GM12878 (cell line): ENCODE results near the gene FAM187B. TPM values are rescaled to one million over a fixed set of nuclear protein-coding genes. Genes with fewer than 3 reads are reported as not detected.

ENCODE experiments used
- ASH2L ChIP-seq: fragments of 300-600, 200-600 bp; sonication (generic); IDR thresholded peaks from 2 replicates; pipeline ENCODE4 v1.6.1; 2017; ENCODE audit warnings: low read depth, mild to moderate bottlenecking, borderline replicate concordance
- BACH1 ChIP-seq: fragments of 450-650 bp; IDR thresholded peaks from 2 replicates; pipeline ENCODE4 v1.6.1; 2017; ENCODE audit warnings: mild to moderate bottlenecking, borderline replicate concordance
- EED ChIP-seq: sonication (generic); IDR thresholded peaks from 2 replicates; pipeline ENCODE4 v1.6.1; 2016; ENCODE audit warnings: antibody characterized with exemption, low read depth
- HDAC2 ChIP-seq: fragments of 200-600 bp; sonication (generic); IDR thresholded peaks from 2 replicates; pipeline ENCODE4 v1.6.1; 2017
- JUND ChIP-seq: IDR thresholded peaks from 2 replicates; pipeline ENCODE4 v1.6.1; 2012; ENCODE audit warnings: low read depth, mild to moderate bottlenecking, low read length, improper control_type of control experiment, moderate library complexity
- MYB ChIP-seq: fragments of 150-350 bp; IDR thresholded peaks from 2 replicates; pipeline ENCODE4 v1.6.1; 2014; ENCODE audit warnings: mild to moderate bottlenecking, low read depth, low read length, borderline replicate concordance
- POU2F2 ChIP-seq: IDR thresholded peaks from 3 replicates; pipeline ENCODE4 v1.6.1; 2011; ENCODE audit warnings: low read depth, mild to moderate bottlenecking, low read length, borderline replicate concordance
- RAD51 ChIP-seq: fragments of 450-650 bp; IDR thresholded peaks from 2 replicates; pipeline ENCODE4 v1.6.1; 2016; ENCODE audit warnings: moderate library complexity, mild to moderate bottlenecking, inconsistent platforms
- SUZ12 ChIP-seq: fragments of 200-600 bp; sonication (generic); IDR thresholded peaks from one replicate; pipeline ENCODE4 v1.6.1; 2018; ENCODE audit warnings: antibody characterized with exemption, mild to moderate bottlenecking; ENCODE audit not compliant: unreplicated experiment
- ZBED1 ChIP-seq: IDR thresholded peaks from 2 replicates; pipeline ENCODE4 v1.6.1; 2016; ENCODE audit warnings: borderline replicate concordance
- ZNF207 ChIP-seq: fragments of 450-650 bp; IDR thresholded peaks from 2 replicates; pipeline ENCODE4 v1.6.1; 2014; ENCODE audit warnings: antibody characterized with exemption, mild to moderate bottlenecking, borderline replicate concordance
- polyA plus RNA-seq, 11 experiments: library from polyadenylated mRNA; depleted of rRNA in 4 of 11; unstranded in 6 of 11; stranded (reverse) in 5 of 11; fragments of >200 nt; fragmentation: Nextera tagmentation in 4 of 11; fragmentation: Illumina TruSeq in 1 of 11; extraction: Ambion mirVana in 4 of 11; extraction: Trizol in 1 of 11; gene quantifications; 1 replicate in 1 of 11; 2 replicates in 10 of 11; pipeline versions ENCODE4 v1.2.1 to v1.2.3, GENCODE V29; 2011 to 2016; ENCODE audit warnings: inconsistent platforms in 2 of 11, missing spikeins in 2 of 11, low read depth in 1 of 11
- total RNA-seq, 4 experiments: library from RNA; depleted of rRNA in 3 of 4; stranded (reverse); fragments of >200 nt in 3 of 4; fragmentation: Illumina TruSeq in 1 of 4; extraction: Trizol in 1 of 4; gene quantifications; 2 replicates each; pipeline versions ENCODE4 v1.2.1 to v1.2.3, GENCODE V29; 2013 to 2021
- TF ChIP-seq, protein P1 (sequence below): fragments of 450-650 bp; IDR thresholded peaks from 2 replicates; pipeline ENCODE4 v1.6.1; 2017; ENCODE audit warnings: mild to moderate bottlenecking, moderate library complexity
- TF ChIP-seq, protein P2 (sequence below): fragments of 450-650 bp; IDR thresholded peaks from 2 replicates; pipeline ENCODE4 v1.6.1; 2016; ENCODE audit warnings: mild to moderate bottlenecking, moderate library complexity, borderline replicate concordance
- TF ChIP-seq, protein P3 (sequence below), 3 experiments: IDR thresholded peaks in 2 of 3; conservative IDR thresholded peaks in 1 of 3; 2 replicates each; pipeline ENCODE4 v1.5.1; 2011; ENCODE audit warnings: low read depth in 3 of 3, low read length in 3 of 3, mild to moderate bottlenecking in 3 of 3, control low read depth in 2 of 3, moderate library complexity in 2 of 3, inconsistent platforms in 1 of 3, mixed read lengths in 1 of 3; ENCODE audit not compliant: control insufficient read depth in 2 of 3, insufficient read depth in 1 of 3; ENCODE audit errors: extremely low read depth in 1 of 3
- TF ChIP-seq, protein P4 (sequence below): IDR thresholded peaks from 2 replicates; pipeline ENCODE4 v1.6.1; 2012; ENCODE audit warnings: low read depth, low read length, improper control_type of control experiment
- TF ChIP-seq, protein P5 (sequence below): IDR thresholded peaks from 2 replicates; pipeline ENCODE4 v1.6.1; 2011; ENCODE audit warnings: low read depth, low read length, improper control_type of control experiment, borderline replicate concordance

FAM187B gene
- total and polyA plus RNA-seq, 10 of the 15 experiments (the other 5 are each of a cell fraction or from before 2014, with no cell fraction given) = 0.05 TPM; not detected in 9

DNA sequence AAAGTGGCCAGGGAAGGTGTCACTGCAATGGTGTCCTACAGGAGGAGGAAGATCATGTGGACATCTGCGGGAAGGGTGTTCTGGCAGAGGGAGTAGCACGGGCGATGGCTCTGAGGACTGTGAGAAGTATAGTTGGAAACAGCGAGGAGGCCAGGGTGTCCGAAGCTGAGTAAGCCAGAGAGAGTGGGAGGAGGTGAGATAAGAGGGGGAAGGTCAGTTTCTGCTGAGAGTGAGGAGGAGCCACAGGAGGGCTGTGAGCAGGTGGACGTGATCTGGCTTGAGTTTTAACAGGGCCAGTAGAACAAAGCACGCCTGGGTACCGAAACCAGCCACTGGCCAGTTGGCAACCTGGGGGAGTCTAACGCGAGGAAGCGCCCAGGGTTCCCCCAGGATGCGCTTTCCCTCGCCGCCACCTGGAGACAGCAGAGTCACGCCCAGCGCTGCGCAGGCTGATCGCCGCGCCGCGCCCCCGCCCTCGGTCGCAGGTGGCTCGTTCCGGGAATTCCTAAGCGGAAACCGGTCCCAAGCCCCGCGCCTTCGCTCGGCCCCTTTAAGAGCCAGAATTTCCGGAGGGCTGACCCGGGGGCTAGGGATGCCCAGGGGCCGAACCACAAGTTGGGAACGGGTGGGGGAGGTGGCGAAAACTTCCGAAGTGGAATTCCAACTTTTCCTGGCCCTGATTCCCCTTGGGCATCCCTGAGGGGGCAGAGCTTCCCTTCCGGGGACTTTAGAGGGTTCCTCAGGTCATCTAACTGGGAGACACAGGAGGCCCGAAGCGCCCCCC lies 19.2 kb upstream of the FAM187B start (continued):
- TF ChIP-seq, protein P1, sequence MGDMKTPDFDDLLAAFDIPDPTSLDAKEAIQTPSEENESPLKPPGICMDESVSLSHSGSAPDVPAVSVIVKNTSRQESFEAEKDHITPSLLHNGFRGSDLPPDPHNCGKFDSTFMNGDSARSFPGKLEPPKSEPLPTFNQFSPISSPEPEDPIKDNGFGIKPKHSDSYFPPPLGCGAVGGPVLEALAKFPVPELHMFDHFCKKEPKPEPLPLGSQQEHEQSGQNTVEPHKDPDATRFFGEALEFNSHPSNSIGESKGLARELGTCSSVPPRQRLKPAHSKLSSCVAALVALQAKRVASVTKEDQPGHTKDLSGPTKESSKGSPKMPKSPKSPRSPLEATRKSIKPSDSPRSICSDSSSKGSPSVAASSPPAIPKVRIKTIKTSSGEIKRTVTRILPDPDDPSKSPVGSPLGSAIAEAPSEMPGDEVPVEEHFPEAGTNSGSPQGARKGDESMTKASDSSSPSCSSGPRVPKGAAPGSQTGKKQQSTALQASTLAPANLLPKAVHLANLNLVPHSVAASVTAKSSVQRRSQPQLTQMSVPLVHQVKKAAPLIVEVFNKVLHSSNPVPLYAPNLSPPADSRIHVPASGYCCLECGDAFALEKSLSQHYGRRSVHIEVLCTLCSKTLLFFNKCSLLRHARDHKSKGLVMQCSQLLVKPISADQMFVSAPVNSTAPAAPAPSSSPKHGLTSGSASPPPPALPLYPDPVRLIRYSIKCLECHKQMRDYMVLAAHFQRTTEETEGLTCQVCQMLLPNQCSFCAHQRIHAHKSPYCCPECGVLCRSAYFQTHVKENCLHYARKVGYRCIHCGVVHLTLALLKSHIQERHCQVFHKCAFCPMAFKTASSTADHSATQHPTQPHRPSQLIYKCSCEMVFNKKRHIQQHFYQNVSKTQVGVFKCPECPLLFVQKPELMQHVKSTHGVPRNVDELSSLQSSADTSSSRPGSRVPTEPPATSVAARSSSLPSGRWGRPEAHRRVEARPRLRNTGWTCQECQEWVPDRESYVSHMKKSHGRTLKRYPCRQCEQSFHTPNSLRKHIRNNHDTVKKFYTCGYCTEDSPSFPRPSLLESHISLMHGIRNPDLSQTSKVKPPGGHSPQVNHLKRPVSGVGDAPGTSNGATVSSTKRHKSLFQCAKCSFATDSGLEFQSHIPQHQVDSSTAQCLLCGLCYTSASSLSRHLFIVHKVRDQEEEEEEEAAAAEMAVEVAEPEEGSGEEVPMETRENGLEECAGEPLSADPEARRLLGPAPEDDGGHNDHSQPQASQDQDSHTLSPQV = 0 out of 2 replicates have a peak, but pooled peaks have one; percentile 10
- TF ChIP-seq, protein P2, sequence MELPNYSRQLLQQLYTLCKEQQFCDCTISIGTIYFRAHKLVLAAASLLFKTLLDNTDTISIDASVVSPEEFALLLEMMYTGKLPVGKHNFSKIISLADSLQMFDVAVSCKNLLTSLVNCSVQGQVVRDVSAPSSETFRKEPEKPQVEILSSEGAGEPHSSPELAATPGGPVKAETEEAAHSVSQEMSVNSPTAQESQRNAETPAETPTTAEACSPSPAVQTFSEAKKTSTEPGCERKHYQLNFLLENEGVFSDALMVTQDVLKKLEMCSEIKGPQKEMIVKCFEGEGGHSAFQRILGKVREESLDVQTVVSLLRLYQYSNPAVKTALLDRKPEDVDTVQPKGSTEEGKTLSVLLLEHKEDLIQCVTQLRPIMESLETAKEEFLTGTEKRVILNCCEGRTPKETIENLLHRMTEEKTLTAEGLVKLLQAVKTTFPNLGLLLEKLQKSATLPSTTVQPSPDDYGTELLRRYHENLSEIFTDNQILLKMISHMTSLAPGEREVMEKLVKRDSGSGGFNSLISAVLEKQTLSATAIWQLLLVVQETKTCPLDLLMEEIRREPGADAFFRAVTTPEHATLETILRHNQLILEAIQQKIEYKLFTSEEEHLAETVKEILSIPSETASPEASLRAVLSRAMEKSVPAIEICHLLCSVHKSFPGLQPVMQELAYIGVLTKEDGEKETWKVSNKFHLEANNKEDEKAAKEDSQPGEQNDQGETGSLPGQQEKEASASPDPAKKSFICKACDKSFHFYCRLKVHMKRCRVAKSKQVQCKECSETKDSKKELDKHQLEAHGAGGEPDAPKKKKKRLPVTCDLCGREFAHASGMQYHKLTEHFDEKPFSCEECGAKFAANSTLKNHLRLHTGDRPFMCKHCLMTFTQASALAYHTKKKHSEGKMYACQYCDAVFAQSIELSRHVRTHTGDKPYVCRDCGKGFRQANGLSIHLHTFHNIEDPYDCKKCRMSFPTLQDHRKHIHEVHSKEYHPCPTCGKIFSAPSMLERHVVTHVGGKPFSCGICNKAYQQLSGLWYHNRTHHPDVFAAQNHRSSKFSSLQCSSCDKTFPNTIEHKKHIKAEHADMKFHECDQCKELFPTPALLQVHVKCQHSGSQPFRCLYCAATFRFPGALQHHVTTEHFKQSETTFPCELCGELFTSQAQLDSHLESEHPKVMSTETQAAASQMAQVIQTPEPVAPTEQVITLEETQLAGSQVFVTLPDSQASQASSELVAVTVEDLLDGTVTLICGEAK = no peak
- TF ChIP-seq SUZ12 (no peak), BACH1 (no peak), ZBED1 (no peak), HDAC2 (no peak), ASH2L (no peak), ZNF207 (no peak), EED (peak; percentile 86), JUND (peak; percentile 34; the same call in 1 of the 2 replicates), MYB (peak; percentile 14; the same call in 1 of the 2 replicates), RAD51 (no peak), POU2F2 (no peak; the same call in 2 of the 3 replicates)
- TF ChIP-seq, protein P3, sequence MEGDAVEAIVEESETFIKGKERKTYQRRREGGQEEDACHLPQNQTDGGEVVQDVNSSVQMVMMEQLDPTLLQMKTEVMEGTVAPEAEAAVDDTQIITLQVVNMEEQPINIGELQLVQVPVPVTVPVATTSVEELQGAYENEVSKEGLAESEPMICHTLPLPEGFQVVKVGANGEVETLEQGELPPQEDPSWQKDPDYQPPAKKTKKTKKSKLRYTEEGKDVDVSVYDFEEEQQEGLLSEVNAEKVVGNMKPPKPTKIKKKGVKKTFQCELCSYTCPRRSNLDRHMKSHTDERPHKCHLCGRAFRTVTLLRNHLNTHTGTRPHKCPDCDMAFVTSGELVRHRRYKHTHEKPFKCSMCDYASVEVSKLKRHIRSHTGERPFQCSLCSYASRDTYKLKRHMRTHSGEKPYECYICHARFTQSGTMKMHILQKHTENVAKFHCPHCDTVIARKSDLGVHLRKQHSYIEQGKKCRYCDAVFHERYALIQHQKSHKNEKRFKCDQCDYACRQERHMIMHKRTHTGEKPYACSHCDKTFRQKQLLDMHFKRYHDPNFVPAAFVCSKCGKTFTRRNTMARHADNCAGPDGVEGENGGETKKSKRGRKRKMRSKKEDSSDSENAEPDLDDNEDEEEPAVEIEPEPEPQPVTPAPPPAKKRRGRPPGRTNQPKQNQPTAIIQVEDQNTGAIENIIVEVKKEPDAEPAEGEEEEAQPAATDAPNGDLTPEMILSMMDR (IDR thresholded peaks at IDR 0.05 in 2 of 3, conservative IDR thresholded peaks at IDR 0.05 in 1 of 3; ENCODE audit: control insufficient read depth in 2 of 3, extremely low read depth in 1 of 3, insufficient read depth in 1 of 3, low read depth in 3 of 3, low read length in 3 of 3) = peak; percentile 69 to 86 (median 77); a peak in 4 of 6 replicates
- TF ChIP-seq, protein P4, sequence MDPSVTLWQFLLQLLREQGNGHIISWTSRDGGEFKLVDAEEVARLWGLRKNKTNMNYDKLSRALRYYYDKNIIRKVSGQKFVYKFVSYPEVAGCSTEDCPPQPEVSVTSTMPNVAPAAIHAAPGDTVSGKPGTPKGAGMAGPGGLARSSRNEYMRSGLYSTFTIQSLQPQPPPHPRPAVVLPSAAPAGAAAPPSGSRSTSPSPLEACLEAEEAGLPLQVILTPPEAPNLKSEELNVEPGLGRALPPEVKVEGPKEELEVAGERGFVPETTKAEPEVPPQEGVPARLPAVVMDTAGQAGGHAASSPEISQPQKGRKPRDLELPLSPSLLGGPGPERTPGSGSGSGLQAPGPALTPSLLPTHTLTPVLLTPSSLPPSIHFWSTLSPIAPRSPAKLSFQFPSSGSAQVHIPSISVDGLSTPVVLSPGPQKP = no peak
- TF ChIP-seq, protein P5, sequence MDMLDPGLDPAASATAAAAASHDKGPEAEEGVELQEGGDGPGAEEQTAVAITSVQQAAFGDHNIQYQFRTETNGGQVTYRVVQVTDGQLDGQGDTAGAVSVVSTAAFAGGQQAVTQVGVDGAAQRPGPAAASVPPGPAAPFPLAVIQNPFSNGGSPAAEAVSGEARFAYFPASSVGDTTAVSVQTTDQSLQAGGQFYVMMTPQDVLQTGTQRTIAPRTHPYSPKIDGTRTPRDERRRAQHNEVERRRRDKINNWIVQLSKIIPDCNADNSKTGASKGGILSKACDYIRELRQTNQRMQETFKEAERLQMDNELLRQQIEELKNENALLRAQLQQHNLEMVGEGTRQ = no peak
